Activated naive CD8-positive, alpha-beta T cell treated with anti-CD3 and anti-CD28 coated beads, Interleukin-2, amount 10 ng/mL, durations not matched to agents 7 days and 5 days (primary cell): ENCODE measurements around the gene PTN. TPM values are rescaled to one million over a fixed set of nuclear protein-coding genes. Genes with fewer than 3 reads are reported as not detected.

ENCODE experiments used
- ATAC-seq: fragments of 150-1000 bp; cut with Tn5 transposase; one replicate; pipeline ENCODE4 v1.10.0; 2021; ENCODE audit warnings: low read depth, moderate library complexity
- POLR2A ChIA-PET: fragments of 350-600 bp; sonication (Branson Sonifier 250); formaldehyde crosslinking; loops from one replicate; lab custom pipeline; 2021; ENCODE audit warnings: antibody characterized with exemption; lab: Charles Lee
- DNase-seq: peaks from one replicate; pipeline ENCODE4 v3.0.0; 2021
- H3K27ac Mint-ChIP-seq: one replicate; pipeline ENCODE4 v1.8.0; 2022; ENCODE audit warnings: mild to moderate bottlenecking, mixed read lengths
- H3K27me3 Mint-ChIP-seq: one replicate; pipeline ENCODE4 v1.8.0; 2022; ENCODE audit warnings: mild to moderate bottlenecking, moderate library complexity, mixed read lengths
- H3K36me3 Mint-ChIP-seq: one replicate; pipeline ENCODE4 v1.8.0; 2021; ENCODE audit warnings: mild to moderate bottlenecking, mixed read lengths
- H3K4me1 Mint-ChIP-seq: one replicate; pipeline ENCODE4 v1.8.0; 2021; ENCODE audit warnings: mixed read lengths
- H3K4me3 Mint-ChIP-seq: one replicate; pipeline ENCODE4 v1.8.0; 2022; ENCODE audit warnings: mild to moderate bottlenecking, moderate library complexity, mixed read lengths
- H3K9me3 Mint-ChIP-seq: one replicate; pipeline ENCODE4 v1.8.0; 2021; ENCODE audit warnings: mixed read lengths
- total RNA-seq, 2 experiments: library from RNA; stranded (reverse); gene quantifications; one replicate each; pipeline ENCODE4 v1.2.3, GENCODE V29; 2021

PTN gene
- total RNA-seq, 2 experiments from 2014 or later, result not detected

- Mint-ChIP-seq H3K4me1 (no peaks in the 10 kb centered on the region), H3K36me3 (no peaks in the 10 kb centered on the region), H3K27me3 (peaks cover 15% of the 10 kb centered on the region), H3K4me3 (no peak overlapping the region), H3K9me3 (peaks cover 2% of the 10 kb centered on the region), H3K27ac (no peak overlapping the region)
- ATAC-seq, result no peak
- no peak for DNase-seq
- POLR2A ChIA-PET, result no interaction called here
Observed at GRCh38 chr7:137342828-137343261, 688 bp downstream of the PTN start.

DNA sequence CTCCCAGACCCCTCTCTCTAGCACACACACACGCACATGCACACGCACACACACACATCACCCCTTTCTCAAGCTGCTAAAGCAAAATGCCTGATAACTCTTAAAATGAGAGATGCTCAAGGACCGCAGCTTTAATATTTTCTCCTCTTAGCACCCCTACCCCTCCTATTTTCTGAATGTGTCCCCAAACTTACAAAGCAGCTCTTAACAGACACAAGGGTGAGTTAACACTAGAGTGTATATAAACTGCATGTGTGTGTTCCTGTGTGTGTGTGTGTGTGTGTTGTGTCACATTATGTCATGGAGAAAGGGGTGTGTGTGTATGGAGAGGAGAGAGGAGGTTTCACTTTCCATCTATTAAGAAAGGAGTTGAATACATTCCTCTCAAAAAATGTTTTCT, 1.3 kb downstream of the PTN start:
- ATAC-seq, result no peak
- H3K36me3 Mint-ChIP-seq, result no peaks in the 10 kb centered on the region
- H3K4me3 Mint-ChIP-seq, result no peak overlapping the region
- H3K27ac Mint-ChIP-seq, result no peak overlapping the region
- H3K4me1 Mint-ChIP-seq, result no peaks in the 10 kb centered on the region
- no peak for DNase-seq
- POLR2A ChIA-PET, result no interaction called here
- peaks cover 3% of the 10 kb centered on the region for H3K9me3 Mint-ChIP-seq
- peaks cover 15% of the 10 kb centered on the region for H3K27me3 Mint-ChIP-seq

DNA sequence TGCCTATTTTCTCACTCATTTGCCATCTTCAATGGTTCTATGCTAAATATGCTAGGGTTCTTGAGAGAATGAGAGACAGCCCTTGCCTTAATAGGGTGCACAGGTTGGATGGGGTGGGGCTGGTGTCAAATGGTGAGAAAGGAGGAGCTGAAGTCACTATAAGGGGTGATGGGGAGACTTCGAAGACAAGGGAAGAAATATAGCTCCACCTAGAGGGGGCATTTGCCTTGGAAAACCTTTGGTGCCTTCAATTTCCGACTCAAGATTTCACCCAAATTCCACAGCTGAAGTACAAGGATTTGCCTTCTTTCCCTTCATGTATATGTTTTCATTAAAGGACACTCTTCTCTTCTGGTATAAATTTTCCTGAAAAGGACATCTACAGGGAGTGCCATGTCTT, 5.6 kb downstream of the PTN start:
- Mint-ChIP-seq H3K36me3 (no peaks in the 10 kb centered on the region), H3K27ac (no peak overlapping the region), H3K9me3 (peaks cover 7% of the 10 kb centered on the region), H3K27me3 (peaks cover 6% of the 10 kb centered on the region), H3K4me3 (no peak overlapping the region), H3K4me1 (no peaks in the 10 kb centered on the region)
- no peak for ATAC-seq
- DNase-seq, result no peak
- POLR2A ChIA-PET, result no interaction called here

- DNase-seq, result no peak
- POLR2A ChIA-PET, result no interaction called here
- no peaks in the 10 kb centered on the region for H3K36me3 Mint-ChIP-seq
- H3K27ac Mint-ChIP-seq, result no peak overlapping the region
- peaks cover 7% of the 10 kb centered on the region for H3K9me3 Mint-ChIP-seq
- H3K27me3 Mint-ChIP-seq, result no peaks in the 10 kb centered on the region
- H3K4me1 Mint-ChIP-seq, result no peaks in the 10 kb centered on the region
- ATAC-seq, result no peak
- no peak overlapping the region for H3K4me3 Mint-ChIP-seq
Observed at GRCh38 chr7:137335814-137336213, 7.7 kb downstream of the PTN start.

DNA sequence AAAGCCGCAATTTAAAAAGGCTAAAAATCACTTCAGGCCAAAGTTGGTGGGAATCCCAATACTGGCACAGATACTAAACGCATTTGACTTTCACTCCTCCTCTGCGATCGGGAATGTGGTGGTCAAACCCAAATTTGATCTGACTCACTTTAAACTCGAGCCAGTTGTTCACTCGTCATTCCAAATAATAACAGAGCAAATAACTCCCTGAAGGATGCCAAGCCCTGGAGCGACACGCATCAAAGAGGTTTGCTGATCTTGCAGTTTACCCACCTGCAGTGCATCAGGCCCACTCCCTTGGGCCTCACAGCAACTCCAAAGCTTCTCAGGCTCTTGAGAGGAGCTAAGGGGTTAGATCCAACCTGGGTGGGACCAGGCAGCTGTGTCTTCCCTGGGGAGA, 12.2 kb downstream of the PTN start:
- no peaks in the 10 kb centered on the region for H3K27me3 Mint-ChIP-seq
- H3K4me1 Mint-ChIP-seq, result no peaks in the 10 kb centered on the region
- DNase-seq, result no peak
- H3K27ac Mint-ChIP-seq, result no peak overlapping the region
- no peak for ATAC-seq
- POLR2A ChIA-PET, result no interaction called here
- H3K9me3 Mint-ChIP-seq, result peaks cover 2% of the 10 kb centered on the region
- H3K4me3 Mint-ChIP-seq, result no peak overlapping the region
- H3K36me3 Mint-ChIP-seq, result no peaks in the 10 kb centered on the region

DNA sequence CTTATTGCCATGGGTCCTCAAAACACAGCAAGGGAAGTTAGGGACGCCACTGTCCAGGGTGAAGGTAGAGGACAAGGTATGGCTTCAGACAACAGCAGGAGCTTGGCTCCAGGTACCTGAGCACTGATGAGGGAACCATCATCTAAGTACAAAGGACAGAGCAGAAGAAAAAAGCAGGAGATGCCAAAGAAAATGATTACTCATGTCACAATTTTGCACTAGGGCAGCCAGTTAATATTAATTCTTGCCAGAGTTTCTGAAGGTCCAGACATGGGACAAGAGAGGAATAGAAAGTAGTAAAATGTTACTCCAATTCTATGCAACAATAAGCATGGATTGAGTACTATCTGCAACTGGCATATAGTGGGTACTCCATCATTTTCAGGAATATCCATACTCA, 14.1 kb downstream of the PTN start:
- no peaks in the 10 kb centered on the region for H3K9me3 Mint-ChIP-seq
- H3K27ac Mint-ChIP-seq, result no peak overlapping the region
- no peak for DNase-seq

DNA sequence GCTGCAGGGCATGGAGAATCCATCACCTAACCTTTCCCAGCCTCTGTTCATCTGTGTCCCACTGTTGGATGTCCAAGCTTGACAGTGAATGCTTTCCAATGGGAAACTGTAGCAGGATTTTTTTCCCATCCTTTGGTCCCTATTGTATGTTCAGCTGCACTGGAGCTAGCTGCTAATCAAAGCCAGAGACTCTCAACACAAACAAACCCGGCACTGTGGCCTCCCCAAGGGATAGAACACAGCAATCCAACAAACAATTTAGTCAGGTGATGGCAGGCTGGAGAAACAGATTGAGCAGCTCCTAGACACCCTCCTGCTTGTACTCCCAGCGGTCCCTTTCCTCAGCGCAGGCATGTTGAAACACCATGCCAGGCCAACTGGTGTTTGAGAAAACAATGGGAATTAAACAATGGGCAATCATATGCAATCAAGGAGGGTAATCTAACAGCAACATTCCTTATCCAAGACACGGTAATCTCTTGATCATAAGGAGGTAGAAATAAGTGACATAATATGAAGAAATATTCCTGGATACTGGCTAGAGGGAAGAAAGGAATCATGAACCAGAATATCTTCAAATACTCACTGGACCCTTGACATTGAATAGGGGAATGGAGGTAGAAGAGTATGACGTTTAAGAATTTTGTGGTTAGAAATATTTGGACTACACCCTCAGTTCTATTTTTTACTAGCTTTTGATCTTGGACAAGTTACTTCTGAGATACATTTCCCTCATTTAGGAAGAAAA, 15.0 kb downstream of the PTN start:
- POLR2A ChIA-PET, result no interaction called here
- H3K27ac Mint-ChIP-seq, result no peak overlapping the region
- no peaks in the 10 kb centered on the region for H3K9me3 Mint-ChIP-seq
- H3K27me3 Mint-ChIP-seq, result no peaks in the 10 kb centered on the region
- H3K4me1 Mint-ChIP-seq, result no peaks in the 10 kb centered on the region
- no peak for ATAC-seq
- no peak for DNase-seq
- H3K4me3 Mint-ChIP-seq, result no peak overlapping the region
- H3K36me3 Mint-ChIP-seq, result no peaks in the 10 kb centered on the region

More for the DNA sequence above, 14.1 kb downstream of the PTN start:
- no peaks in the 10 kb centered on the region for H3K27me3 Mint-ChIP-seq
- POLR2A ChIA-PET, result no interaction called here
- H3K4me1 Mint-ChIP-seq, result no peaks in the 10 kb centered on the region
- no peak for ATAC-seq
- H3K4me3 Mint-ChIP-seq, result no peak overlapping the region
- H3K36me3 Mint-ChIP-seq, result no peaks in the 10 kb centered on the region

GRCh38 chr7:137325927-137326326, 17.6 kb downstream of the PTN start:
- POLR2A ChIA-PET, result no interaction called here
- Mint-ChIP-seq H3K27ac (no peak overlapping the region), H3K36me3 (no peaks in the 10 kb centered on the region), H3K4me3 (no peak overlapping the region), H3K9me3 (no peaks in the 10 kb centered on the region), H3K4me1 (no peaks in the 10 kb centered on the region), H3K27me3 (no peaks in the 10 kb centered on the region)
- no peak for DNase-seq
- no peak for ATAC-seq

GRCh38 chr7:137324796-137325696, 18.5 kb downstream of the PTN start:
- H3K27ac Mint-ChIP-seq, result no peak overlapping the region
- no peaks in the 10 kb centered on the region for H3K27me3 Mint-ChIP-seq
- POLR2A ChIA-PET, result no interaction called here
- H3K9me3 Mint-ChIP-seq, result no peaks in the 10 kb centered on the region
- no peak for DNase-seq
- no peaks in the 10 kb centered on the region for H3K4me1 Mint-ChIP-seq
- no peak for ATAC-seq
- H3K36me3 Mint-ChIP-seq, result no peaks in the 10 kb centered on the region
- H3K4me3 Mint-ChIP-seq, result no peak overlapping the region

DNA sequence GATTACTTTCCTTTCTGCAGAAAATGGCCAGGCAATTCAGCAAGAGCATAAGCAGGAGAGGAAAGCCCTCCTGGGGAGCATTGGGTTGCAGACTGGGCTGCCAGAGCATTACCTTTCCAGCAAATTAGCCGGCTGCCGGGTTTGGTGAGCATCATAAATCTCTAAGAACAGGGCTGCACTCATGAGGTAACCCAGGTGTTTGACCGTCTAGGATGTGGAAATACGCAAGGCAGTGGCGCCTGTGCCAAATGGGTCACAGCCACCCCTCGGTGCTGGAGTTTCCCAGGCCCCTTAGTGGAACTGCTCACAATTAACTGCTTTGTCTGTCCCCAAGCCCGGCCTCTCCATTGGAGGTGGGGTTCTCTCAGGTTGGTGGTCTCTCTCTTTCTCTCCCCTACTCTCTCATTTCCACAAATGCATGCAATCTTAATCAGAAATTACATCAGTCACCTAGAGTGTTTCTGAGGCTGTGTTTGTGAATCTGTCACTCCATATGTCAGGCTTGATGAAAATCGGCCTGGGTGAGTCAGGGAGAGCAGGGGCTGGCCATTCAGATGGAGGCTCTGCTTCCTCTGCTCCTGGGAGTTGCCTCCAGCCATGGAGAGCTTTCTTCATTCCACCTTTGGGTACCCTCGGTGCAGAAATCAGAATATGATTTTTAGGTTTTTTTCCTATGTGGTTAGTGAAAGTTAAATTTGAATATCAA, 26.7 kb downstream of the PTN start:
- ATAC-seq (no peak), DNase-seq (no peak)
- POLR2A ChIA-PET, result no interaction called here
- peaks cover 1% of the 10 kb centered on the region for H3K9me3 Mint-ChIP-seq
- no peak overlapping the region for H3K27ac Mint-ChIP-seq
- H3K4me1 Mint-ChIP-seq, result no peaks in the 10 kb centered on the region
- no peaks in the 10 kb centered on the region for H3K27me3 Mint-ChIP-seq
- H3K4me3 Mint-ChIP-seq, result no peak overlapping the region
- no peaks in the 10 kb centered on the region for H3K36me3 Mint-ChIP-seq

DNA sequence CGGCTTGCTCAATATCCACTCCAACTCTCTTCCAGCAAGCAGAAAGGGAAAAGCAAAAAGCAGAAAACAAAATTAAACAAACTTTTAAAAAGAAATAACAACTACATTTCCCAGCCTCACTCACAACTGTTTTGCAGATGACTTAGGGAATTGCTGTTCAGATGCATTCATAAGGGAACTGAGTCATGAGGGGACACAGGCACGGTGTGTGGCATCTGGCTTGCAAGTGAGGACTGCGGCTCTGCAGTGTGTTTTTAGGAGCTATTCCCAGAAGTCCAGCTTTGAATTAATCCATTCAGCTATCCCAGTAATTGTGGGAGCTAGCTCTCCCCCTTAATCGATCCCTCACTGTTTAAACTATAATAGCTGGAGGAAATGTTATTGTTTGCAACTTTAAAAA, 30.3 kb downstream of the PTN start:
- POLR2A ChIA-PET, result no interaction called here
- no peaks in the 10 kb centered on the region for H3K36me3 Mint-ChIP-seq
- no peak overlapping the region for H3K4me3 Mint-ChIP-seq
- ATAC-seq (no peak), DNase-seq (no peak)
- no peak overlapping the region for H3K27ac Mint-ChIP-seq
- no peaks in the 10 kb centered on the region for H3K4me1 Mint-ChIP-seq
- peaks cover 1% of the 10 kb centered on the region for H3K9me3 Mint-ChIP-seq
- no peaks in the 10 kb centered on the region for H3K27me3 Mint-ChIP-seq

DNA sequence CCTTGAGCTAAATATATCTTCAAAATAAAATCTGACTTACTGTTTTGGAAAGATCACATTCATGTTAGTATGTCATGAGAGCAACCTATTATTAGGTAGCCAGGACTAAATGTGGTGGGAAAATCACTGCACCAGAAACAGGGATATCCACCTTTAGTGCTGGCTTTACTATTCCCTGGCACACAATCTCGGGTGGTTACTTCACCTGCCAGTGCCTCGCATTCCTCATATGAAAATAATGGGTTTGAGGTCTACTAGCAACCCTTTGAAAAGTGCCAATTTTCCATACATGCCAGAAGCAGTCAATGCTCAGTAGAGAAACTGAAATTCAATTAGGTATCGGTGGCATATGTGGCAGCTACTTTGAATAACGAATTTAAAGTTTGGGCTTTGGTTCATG, 36.8 kb downstream of the PTN start:
- no peak overlapping the region for H3K27ac Mint-ChIP-seq
- ATAC-seq (no peak), DNase-seq (no peak)
- no peak overlapping the region for H3K4me3 Mint-ChIP-seq
- no peaks in the 10 kb centered on the region for H3K27me3 Mint-ChIP-seq
- POLR2A ChIA-PET, result no interaction called here
- no peaks in the 10 kb centered on the region for H3K4me1 Mint-ChIP-seq
- no peaks in the 10 kb centered on the region for H3K36me3 Mint-ChIP-seq
- H3K9me3 Mint-ChIP-seq, result no peaks in the 10 kb centered on the region

GRCh38 chr7:137305901-137306621, 37.5 kb downstream of the PTN start:
- Mint-ChIP-seq H3K27me3 (no peaks in the 10 kb centered on the region), H3K36me3 (no peaks in the 10 kb centered on the region)
- POLR2A ChIA-PET, result no interaction called here

More at GRCh38 chr7:137305901-137306621, 37.5 kb downstream of the PTN start:
- Mint-ChIP-seq H3K9me3 (no peaks in the 10 kb centered on the region), H3K4me1 (no peaks in the 10 kb centered on the region), H3K4me3 (no peak overlapping the region), H3K27ac (no peak overlapping the region)
- ATAC-seq (no peak), DNase-seq (no peak)
